ENCODE measurements around the gene TNFAIP8L2. TPM values are rescaled to one million over a fixed set of nuclear protein-coding genes. Genes with fewer than 3 reads are reported as not detected.

Gene TNFAIP8L2
- total RNA-seq, 1 experiment from 2014 or later = not detected

DNA sequence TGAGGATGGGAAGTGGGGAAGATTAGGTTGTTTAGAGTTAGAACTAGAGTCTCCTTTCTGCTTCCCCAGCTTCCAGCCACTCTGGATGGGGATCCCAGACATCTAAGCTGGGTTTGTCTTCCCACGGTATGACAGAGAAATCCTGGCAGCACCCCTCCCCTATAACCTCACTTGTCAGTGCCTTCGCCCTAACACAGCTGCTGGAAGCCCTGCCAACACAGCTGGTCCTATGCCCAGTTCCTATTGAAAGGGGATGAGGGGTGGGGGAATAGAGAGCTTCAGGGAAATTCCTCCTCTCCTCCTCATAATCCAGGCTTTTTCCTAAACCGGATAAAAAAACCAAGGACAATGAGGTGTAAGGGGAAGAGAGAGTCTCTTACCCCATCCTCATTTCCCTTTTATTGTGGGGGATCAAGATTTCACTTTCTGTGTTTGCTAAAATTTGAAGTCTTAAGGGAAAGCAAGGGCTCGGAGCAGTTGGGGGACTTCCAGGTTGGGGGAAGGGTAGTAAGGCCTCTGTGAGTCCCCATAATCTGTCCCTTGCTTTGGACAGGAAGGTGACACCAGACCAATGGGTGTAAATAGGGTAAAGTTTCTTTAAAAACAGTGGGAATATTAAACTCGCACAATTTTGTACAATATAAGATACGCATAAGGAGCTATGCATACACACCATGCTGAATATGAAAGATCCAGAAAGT is 18.7 kb downstream of the TNFAIP8L2 start:
- CTCF ChIA-PET = interaction anchor here (1.0 kb wide), 1 partner anchor 76 kb away, joined by 4 read pairs; no protein-coding TSS in a partner anchor
- POLR2A ChIA-PET (ENCODE audit: low non-redundant PET) = interaction anchor here (1.0 kb wide), 1 partner anchor 52 kb away, joined by 4 read pairs; no protein-coding TSS in a partner anchor
- H3K4me1 ChIP-seq (ENCODE audit: insufficient read depth, low read length, poor library complexity, severe bottlenecking) = no peaks in the 10 kb centered on the region
- BruUV-seq (replicated peaks) = no TSS peak
- H3K9me3 ChIP-seq (ENCODE audit: low read depth, low read length, poor library complexity, severe bottlenecking) = no peaks in the 10 kb centered on the region
- H3K4me3 ChIP-seq (ENCODE audit: low read depth, low read length, poor library complexity, severe bottlenecking) = no peak overlapping the region
- H3K36me3 ChIP-seq (ENCODE audit: insufficient read depth, low read length, poor library complexity, severe bottlenecking) = peaks cover 50% of the 10 kb centered on the region
- no peaks in the 10 kb centered on the region for H3K27me3 ChIP-seq (replicated peaks; ENCODE audit: insufficient read depth, low read depth, low read length, poor library complexity)
- H3K27ac ChIP-seq (ENCODE audit: low read depth, low read length, poor library complexity, severe bottlenecking) = no peak overlapping the region
- TF ChIP-seq, protein P1, sequence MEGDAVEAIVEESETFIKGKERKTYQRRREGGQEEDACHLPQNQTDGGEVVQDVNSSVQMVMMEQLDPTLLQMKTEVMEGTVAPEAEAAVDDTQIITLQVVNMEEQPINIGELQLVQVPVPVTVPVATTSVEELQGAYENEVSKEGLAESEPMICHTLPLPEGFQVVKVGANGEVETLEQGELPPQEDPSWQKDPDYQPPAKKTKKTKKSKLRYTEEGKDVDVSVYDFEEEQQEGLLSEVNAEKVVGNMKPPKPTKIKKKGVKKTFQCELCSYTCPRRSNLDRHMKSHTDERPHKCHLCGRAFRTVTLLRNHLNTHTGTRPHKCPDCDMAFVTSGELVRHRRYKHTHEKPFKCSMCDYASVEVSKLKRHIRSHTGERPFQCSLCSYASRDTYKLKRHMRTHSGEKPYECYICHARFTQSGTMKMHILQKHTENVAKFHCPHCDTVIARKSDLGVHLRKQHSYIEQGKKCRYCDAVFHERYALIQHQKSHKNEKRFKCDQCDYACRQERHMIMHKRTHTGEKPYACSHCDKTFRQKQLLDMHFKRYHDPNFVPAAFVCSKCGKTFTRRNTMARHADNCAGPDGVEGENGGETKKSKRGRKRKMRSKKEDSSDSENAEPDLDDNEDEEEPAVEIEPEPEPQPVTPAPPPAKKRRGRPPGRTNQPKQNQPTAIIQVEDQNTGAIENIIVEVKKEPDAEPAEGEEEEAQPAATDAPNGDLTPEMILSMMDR (conservative IDR thresholded peaks at IDR 0.05; ENCODE audit: low read depth, low read length) = no peak
- no peak for TF ChIP-seq EZH2 (IDR thresholded peaks at IDR 0.05; ENCODE audit: borderline replicate concordance, low read depth, low read length, poor library complexity, severe bottlenecking)
- DNase-seq (ENCODE audit: low spot score) = no peak
- intact Hi-C loops (cut with micrococcal nuclease; ENCODE audit: unreplicated experiment) = no loop called here

DNA sequence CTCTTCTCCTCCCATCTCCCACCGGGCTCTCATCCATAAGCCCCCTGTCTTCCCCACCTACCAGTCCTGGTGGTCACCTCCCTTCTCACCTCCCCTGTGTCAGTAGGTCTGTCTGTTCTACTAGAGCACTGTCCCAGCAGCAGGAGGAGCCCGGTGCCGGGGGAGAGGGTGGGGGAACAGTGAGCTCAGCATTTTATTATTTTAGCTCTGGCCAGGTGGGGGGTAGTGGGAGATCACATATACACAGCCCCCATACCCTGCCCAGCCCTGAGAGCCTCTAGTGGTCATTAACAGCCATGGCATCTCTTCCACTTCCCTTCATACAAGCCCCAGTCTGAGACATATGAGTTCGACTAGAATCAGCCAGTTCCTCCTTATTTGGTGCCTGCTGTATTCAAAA is 19.4 kb downstream of the TNFAIP8L2 start, which contains the start of gene TMOD4:
TSS of gene TMOD4 (minus strand) at position 119 of the 400 bp plus-strand sequence. CDS start 1,106 bp downstream, outside the sequence.
- Histone ChIP-seq H3K36me3 (ENCODE audit: insufficient read depth, low read length, poor library complexity, severe bottlenecking) (peaks cover 54% of the 10 kb centered on the region), H3K27me3 (replicated peaks; ENCODE audit: insufficient read depth, low read depth, low read length, poor library complexity) (no peaks in the 10 kb centered on the region)

DNA sequence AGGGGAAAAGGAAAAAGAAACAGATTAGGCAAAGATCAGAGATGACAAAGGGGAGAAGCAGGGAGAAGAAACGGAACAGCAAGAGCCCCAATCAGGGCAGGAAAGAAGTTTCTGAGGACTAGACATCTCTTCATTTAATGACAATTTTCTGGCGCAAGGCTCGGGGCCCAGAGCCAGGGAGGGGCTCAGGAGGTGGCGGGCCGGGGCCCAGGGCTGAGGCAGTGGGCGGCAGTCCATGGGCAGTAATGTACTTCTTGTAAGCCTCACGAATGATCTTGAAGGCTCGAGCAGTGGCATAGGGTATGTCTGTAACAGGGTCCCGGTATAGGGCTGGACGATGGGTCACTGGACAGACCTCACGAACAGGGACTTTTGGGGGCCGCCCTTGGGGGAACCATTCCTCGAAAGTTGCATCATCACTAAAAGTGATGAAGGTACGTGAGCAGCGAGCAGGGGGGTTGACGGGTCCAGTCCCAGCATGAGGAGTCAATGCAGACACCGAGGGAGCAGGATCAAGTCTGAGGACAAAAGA is 20.1 kb downstream of the TNFAIP8L2 start:
- Histone ChIP-seq H3K4me3 (ENCODE audit: low read depth, low read length, poor library complexity, severe bottlenecking) (no peak overlapping the region), H3K9me3 (ENCODE audit: low read depth, low read length, poor library complexity, severe bottlenecking) (no peaks in the 10 kb centered on the region), H3K27ac (ENCODE audit: low read depth, low read length, poor library complexity, severe bottlenecking) (no peak overlapping the region), H3K4me1 (ENCODE audit: insufficient read depth, low read length, poor library complexity, severe bottlenecking) (no peaks in the 10 kb centered on the region), H3K36me3 (ENCODE audit: insufficient read depth, low read length, poor library complexity, severe bottlenecking) (peaks cover 61% of the 10 kb centered on the region), H3K27me3 (replicated peaks; ENCODE audit: insufficient read depth, low read depth, low read length, poor library complexity) (no peaks in the 10 kb centered on the region)
- BruUV-seq (replicated peaks) = no TSS peak
- intact Hi-C loops (cut with micrococcal nuclease; ENCODE audit: unreplicated experiment) = no loop called here
- ChIA-PET CTCF (interaction anchor here (0.7 kb wide), 1 partner anchor 77 kb away, joined by 4 read pairs; no protein-coding TSS in a partner anchor), POLR2A (ENCODE audit: low non-redundant PET) (no interaction called here)
- TF ChIP-seq, protein P1 (conservative IDR thresholded peaks at IDR 0.05; ENCODE audit: low read depth, low read length) = no peak
- no peak for TF ChIP-seq EZH2 (IDR thresholded peaks at IDR 0.05; ENCODE audit: borderline replicate concordance, low read depth, low read length, poor library complexity, severe bottlenecking)
- DNase-seq (ENCODE audit: low spot score) = no peak

More for the DNA sequence above, 19.4 kb downstream of the TNFAIP8L2 start, which contains the start of gene TMOD4:
- POLR2A ChIA-PET (ENCODE audit: low non-redundant PET) = no interaction called here
- no TSS peak for BruUV-seq (replicated peaks)
- H3K27ac ChIP-seq (ENCODE audit: low read depth, low read length, poor library complexity, severe bottlenecking) = no peak within 1 kb of the TSS
- no peak for TF ChIP-seq EZH2 (IDR thresholded peaks at IDR 0.05; ENCODE audit: borderline replicate concordance, low read depth, low read length, poor library complexity, severe bottlenecking)
- TF ChIP-seq, protein P1 (conservative IDR thresholded peaks at IDR 0.05; ENCODE audit: low read depth, low read length) = peak; percentile 54
- intact Hi-C loops (cut with micrococcal nuclease; ENCODE audit: unreplicated experiment) = no loop called here
- no peak within 1 kb of the TSS for H3K4me3 ChIP-seq (ENCODE audit: low read depth, low read length, poor library complexity, severe bottlenecking)
- peak; percentile 39 for DNase-seq (ENCODE audit: low spot score)
- CTCF ChIA-PET = interaction anchor here (0.7 kb wide), 1 partner anchor 76 kb away, joined by 4 read pairs; no protein-coding TSS in a partner anchor
- no peaks in the 10 kb centered on the region for H3K9me3 ChIP-seq (ENCODE audit: low read depth, low read length, poor library complexity, severe bottlenecking)
- no peaks in the 10 kb centered on the region for H3K4me1 ChIP-seq (ENCODE audit: insufficient read depth, low read length, poor library complexity, severe bottlenecking)

Measured in A673 (cell line).